Measurements from ENCODE around the gene ST3GAL3.

DNA sequence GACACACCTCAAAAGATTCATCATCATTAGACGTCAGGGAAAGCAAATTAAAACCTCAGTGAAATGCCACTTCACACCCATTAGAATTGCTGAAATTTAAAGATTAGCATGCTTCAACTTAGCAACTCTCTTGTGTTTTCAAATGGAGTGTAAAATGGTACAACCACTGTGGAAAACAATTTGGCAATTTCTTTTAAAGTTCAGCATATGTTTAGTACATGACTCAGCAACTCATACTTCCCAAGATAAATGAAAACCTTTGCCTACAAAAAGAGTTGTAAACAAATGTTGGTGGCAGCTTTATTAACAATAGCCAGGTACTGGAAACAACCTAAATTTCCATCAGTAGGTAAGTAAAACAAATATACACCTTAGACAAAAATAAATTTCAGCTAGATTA lies 42.7 kb downstream of the ST3GAL3 start:
- no peak for TF ChIP-seq MEIS2 (CRISPR knock-in tag; IDR thresholded peaks at IDR 0.05)
- no peak for TF ChIP-seq JUND (CRISPR knock-in tag; IDR thresholded peaks at IDR 0.05)
- no peak for TF ChIP-seq HNF1A (IDR thresholded peaks at IDR 0.05; ENCODE audit: low read depth)
- no peak for TF ChIP-seq HNF1A (CRISPR knock-in tag; IDR thresholded peaks at IDR 0.05; ENCODE audit: borderline replicate concordance)
- TF ChIP-seq ELF1 (CRISPR knock-in tag; IDR thresholded peaks at IDR 0.05): no peak
- no peak for TF ChIP-seq SRF (IDR thresholded peaks at IDR 0.05; ENCODE audit: low read depth, low read length)
- no peak for TF ChIP-seq ZNF766 (CRISPR knock-in tag; IDR thresholded peaks at IDR 0.05; ENCODE audit: borderline replicate concordance)
- no peak for TF ChIP-seq ZNF274 (CRISPR knock-in tag; IDR thresholded peaks at IDR 0.05)
- no peak for TF ChIP-seq NFYB (CRISPR knock-in tag; IDR thresholded peaks at IDR 0.05)
- TF ChIP-seq RERE (CRISPR knock-in tag; IDR thresholded peaks at IDR 0.05; ENCODE audit: low read depth): no peak

All from HepG2 (cell line).